CD4-positive, alpha-beta memory T cell (primary cell): ENCODE results near the gene ZNF135. TPM values are rescaled to one million over a fixed set of nuclear protein-coding genes. Genes with fewer than 3 reads are reported as not detected.

Experiments used
- CTCF ChIA-PET: fragments of 350-600 bp; sonication (Branson Sonifier 250); formaldehyde crosslinking; loops from one replicate; lab custom pipeline; 2021; ENCODE audit warnings: inconsistent platforms; ENCODE audit not compliant: partially characterized antibody; lab: Charles Lee
- POLR2A ChIA-PET: fragments of 350-600 bp; sonication (Branson Sonifier 250); formaldehyde crosslinking; loops from one replicate; lab custom pipeline; 2021; ENCODE audit not compliant: partially characterized antibody; lab: Charles Lee
- DNase-seq, 5 donors: peaks; one replicate each; pipeline versions ENCODE4 v3.0.0 to v3.0.0-alpha.2; 2020 to 2022; ENCODE audit warnings: mixed read lengths in 1 of 5
- H3K27ac ChIP-seq: one replicate; pipeline ENCODE4 v1.7.0; 2013; ENCODE audit warnings: low read depth, low read length
- H3K27me3 ChIP-seq: 2 replicates; pipeline ENCODE4 v1.7.0; 2013; ENCODE audit warnings: mild to moderate bottlenecking, low read length, moderate library complexity; ENCODE audit not compliant: insufficient read depth
- H3K36me3 ChIP-seq: 2 replicates; pipeline ENCODE4 v1.7.0; 2013; ENCODE audit warnings: mild to moderate bottlenecking, low read length, moderate library complexity; ENCODE audit not compliant: insufficient read depth
- H3K4me1 ChIP-seq: 2 replicates; pipeline ENCODE4 v1.7.0; 2013; ENCODE audit warnings: mild to moderate bottlenecking, low read length, moderate library complexity; ENCODE audit not compliant: insufficient read depth
- H3K4me3 ChIP-seq, 2 donors: one replicate each; pipeline ENCODE4 v1.7.0; 2013; ENCODE audit warnings: low read length in 2 of 2, mild to moderate bottlenecking in 1 of 2
- H3K9me3 ChIP-seq, 2 donors: one replicate each; pipeline ENCODE4 v1.7.0; 2013; ENCODE audit warnings: low read length in 2 of 2, control low read depth in 1 of 2; ENCODE audit not compliant: control insufficient read depth in 1 of 2
- H3K27ac Mint-ChIP-seq, 7 donors: one replicate each; pipeline ENCODE4 v1.8.0; 2020 to 2021; ENCODE audit warnings: mixed read lengths in 7 of 7, mild to moderate bottlenecking in 6 of 7, inconsistent platforms in 3 of 7, moderate library complexity in 3 of 7
- H3K27me3 Mint-ChIP-seq, 2 donors: one replicate each; pipeline ENCODE4 v1.8.0; 2020 to 2021; ENCODE audit warnings: mixed read lengths in 2 of 2
- H3K36me3 Mint-ChIP-seq, 2 donors: one replicate each; pipeline ENCODE4 v1.8.0; 2020 to 2021; ENCODE audit warnings: mixed read lengths in 2 of 2, inconsistent platforms in 1 of 2, mild to moderate bottlenecking in 1 of 2
- H3K4me1 Mint-ChIP-seq, 4 donors: one replicate each; pipeline ENCODE4 v1.8.0; 2020 to 2021; ENCODE audit warnings: mixed read lengths in 4 of 4, mild to moderate bottlenecking in 1 of 4
- H3K4me3 Mint-ChIP-seq, 8 donors: one replicate each; pipeline ENCODE4 v1.8.0; 2020 to 2021; ENCODE audit warnings: mixed read lengths in 8 of 8, mild to moderate bottlenecking in 7 of 8, moderate library complexity in 6 of 8, inconsistent platforms in 3 of 8
- H3K9me3 Mint-ChIP-seq, 8 donors: one replicate each; pipeline ENCODE4 v1.8.0; 2020 to 2021; ENCODE audit warnings: mixed read lengths in 8 of 8, mild to moderate bottlenecking in 5 of 8, inconsistent platforms in 3 of 8, moderate library complexity in 1 of 8
- intact Hi-C: fragments of 100-400 bp; cut with micrococcal nuclease; formaldehyde crosslinking; loops from one replicate; pipeline ENCODE4 v1.15.1; 2023
- polyA plus RNA-seq, 2 donors: library from polyadenylated mRNA; unstranded; fragments of 300-500 nt; fragmentation: Illumina TruSeq; gene quantifications; one replicate each; pipeline ENCODE4 v1.2.3, GENCODE V29; 2021
- total RNA-seq, 2 experiments: library from RNA; stranded (reverse); gene quantifications; one replicate each; pipeline ENCODE4 v1.2.3, GENCODE V29; 2021

The ZNF135 gene
- total and polyA plus RNA-seq, 4 experiments from 2014 or later: 0.41 to 2.0 (median 0.45) TPM

DNA sequence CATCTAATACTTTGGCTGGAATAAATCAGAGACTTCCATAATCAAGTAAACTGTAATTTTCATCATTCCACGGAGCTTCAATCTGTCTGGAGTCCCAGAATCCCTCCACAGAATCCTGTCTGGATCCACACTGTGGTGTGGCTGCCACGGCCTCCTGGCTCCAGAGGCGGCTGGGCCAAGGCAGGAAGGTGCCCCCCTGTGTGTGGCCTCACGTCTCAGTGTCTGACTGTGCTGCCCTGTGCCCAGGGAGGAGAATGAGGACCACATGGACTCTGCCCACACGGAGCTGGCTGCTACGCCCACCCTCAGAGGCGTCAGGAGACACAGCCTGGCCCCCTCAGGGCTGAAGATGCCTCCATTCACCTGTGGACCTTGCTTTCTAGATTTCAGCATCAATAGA is 12.2 kb upstream of the ZNF135 start:
- H3K27me3 ChIP-seq: no peaks in the 10 kb centered on the region
- Mint-ChIP-seq H3K4me3 (no peak overlapping the region), H3K27me3 (no peaks in the 10 kb centered on the region), H3K27ac (no peak overlapping the region), H3K9me3 (peaks cover 2 to 83% (median 57%) of the 10 kb centered on the region in 8 donors), H3K36me3 (peaks cover 6 to 7% of the 10 kb centered on the region in 2 donors), H3K4me1 (no peaks in the 10 kb centered on the region)
- no peak overlapping the region for H3K4me3 ChIP-seq
- H3K4me1 ChIP-seq: no peaks in the 10 kb centered on the region
- H3K9me3 ChIP-seq: peaks cover 0 to 14% of the 10 kb centered on the region in 2 donors
- H3K36me3 ChIP-seq: no peaks in the 10 kb centered on the region
- CTCF ChIA-PET: interaction anchor here (0.6 kb wide), 1 partner anchor 730 kb away, joined by 3 read pairs; no protein-coding TSS in a partner anchor
- POLR2A ChIA-PET: no interaction called here
- intact Hi-C loops: no loop called here
- no peak overlapping the region for H3K27ac ChIP-seq
- DNase-seq: no peak

- Histone ChIP-seq H3K27me3 (no peaks in the 10 kb centered on the region), H3K27ac (no peak overlapping the region), H3K9me3 (peaks cover 0 to 19% of the 10 kb centered on the region in 2 donors), H3K4me1 (no peaks in the 10 kb centered on the region), H3K36me3 (no peaks in the 10 kb centered on the region), H3K4me3 (no peak overlapping the region)
- Mint-ChIP-seq H3K4me1 (no peaks in the 10 kb centered on the region), H3K27ac (no peak overlapping the region), H3K9me3 (peaks cover 2 to 82% (median 57%) of the 10 kb centered on the region in 8 donors), H3K27me3 (no peaks in the 10 kb centered on the region), H3K36me3 (peaks cover 4 to 7% of the 10 kb centered on the region in 2 donors), H3K4me3 (no peak overlapping the region)
- intact Hi-C loops: no loop called here
- CTCF ChIA-PET: no interaction called here
- no peak for DNase-seq
- POLR2A ChIA-PET: no interaction called here
Observed at GRCh38 chr19:58047672-58048071, 11.4 kb upstream of the ZNF135 start.

GRCh38 chr19:58052256-58052655 is 6.8 kb upstream of the ZNF135 start:
- Histone ChIP-seq H3K4me3 (no peak overlapping the region), H3K9me3 (peaks cover 0 to 24% of the 10 kb centered on the region in 2 donors), H3K36me3 (no peaks in the 10 kb centered on the region), H3K4me1 (no peaks in the 10 kb centered on the region), H3K27me3 (no peaks in the 10 kb centered on the region), H3K27ac (no peak overlapping the region)
- peaks cover 15 to 19% of the 10 kb centered on the region in 2 donors for H3K36me3 Mint-ChIP-seq
- H3K4me3 Mint-ChIP-seq: no peak overlapping the region
- H3K27ac Mint-ChIP-seq: no peak overlapping the region
- peaks cover 0 to 7% (median 2%) of the 10 kb centered on the region in 4 donors for H3K4me1 Mint-ChIP-seq
- no peak for DNase-seq
- peaks cover 2 to 73% (median 59%) of the 10 kb centered on the region in 8 donors for H3K9me3 Mint-ChIP-seq
- ChIA-PET CTCF (no interaction called here), POLR2A (no interaction called here)
- intact Hi-C loops: no loop called here
- peaks cover 6 to 8% of the 10 kb centered on the region in 2 donors for H3K27me3 Mint-ChIP-seq

GRCh38 chr19:58053480-58054156 is 5.5 kb upstream of the ZNF135 start:
- H3K4me1 ChIP-seq: peaks cover under 1% of the 10 kb centered on the region
- intact Hi-C loops: no loop called here
- Mint-ChIP-seq H3K4me3 (no peak overlapping the region), H3K36me3 (peaks cover 20 to 24% of the 10 kb centered on the region in 2 donors), H3K27ac (no peak overlapping the region), H3K9me3 (peaks cover 2 to 79% (median 61%) of the 10 kb centered on the region in 8 donors), H3K4me1 (peaks cover 0 to 10% (median 2%) of the 10 kb centered on the region in 4 donors), H3K27me3 (peaks cover 8 to 13% of the 10 kb centered on the region in 2 donors)
- H3K27me3 ChIP-seq: no peaks in the 10 kb centered on the region
- H3K27ac ChIP-seq: no peak overlapping the region
- ChIA-PET POLR2A (no interaction called here), CTCF (no interaction called here)
- DNase-seq: no peak
- H3K4me3 ChIP-seq: no peak overlapping the region
- H3K9me3 ChIP-seq: peaks cover 0 to 30% of the 10 kb centered on the region in 2 donors
- H3K36me3 ChIP-seq: no peaks in the 10 kb centered on the region

- ChIA-PET POLR2A (no interaction called here), CTCF (interaction anchor here (0.6 kb wide), 1 partner anchor 23 kb away, joined by 3 read pairs; no protein-coding TSS in a partner anchor)
- Histone ChIP-seq H3K27me3 (no peaks in the 10 kb centered on the region), H3K4me3 (no peak overlapping the region), H3K36me3 (no peaks in the 10 kb centered on the region), H3K9me3 (peaks cover 0 to 21% of the 10 kb centered on the region in 2 donors), H3K4me1 (peaks cover 3% of the 10 kb centered on the region), H3K27ac (no peak overlapping the region)
- intact Hi-C loops: no loop called here
- Mint-ChIP-seq H3K9me3 (peaks cover 2 to 75% (median 60%) of the 10 kb centered on the region in 8 donors), H3K27me3 (peaks cover 12 to 16% of the 10 kb centered on the region in 2 donors), H3K27ac (no peak overlapping the region), H3K4me3 (peak overlapping the region in 3 of 8 donors; percentile 18 to 34 (median 31)), H3K4me1 (peaks cover 0 to 14% (median 4%) of the 10 kb centered on the region in 4 donors), H3K36me3 (peaks cover 18 to 27% of the 10 kb centered on the region in 2 donors)
- no peak for DNase-seq
Observed at GRCh38 chr19:58054901-58055874, 3.9 kb upstream of the ZNF135 start.

GRCh38 chr19:58056261-58056660 is 2.8 kb upstream of the ZNF135 start:
- H3K4me1 ChIP-seq: peaks cover 3% of the 10 kb centered on the region
- no peak overlapping the region for H3K27ac ChIP-seq
- no peak for DNase-seq
- Mint-ChIP-seq H3K27me3 (peaks cover 12 to 18% of the 10 kb centered on the region in 2 donors), H3K27ac (peak overlapping the region in 1 of 7 donors; percentile 17), H3K4me1 (peaks cover 0 to 14% (median 4%) of the 10 kb centered on the region in 4 donors), H3K36me3 (peaks cover 21 to 27% of the 10 kb centered on the region in 2 donors), H3K9me3 (peaks cover 2 to 76% (median 61%) of the 10 kb centered on the region in 8 donors), H3K4me3 (no peak overlapping the region)
- CTCF ChIA-PET: no interaction called here
- no peaks in the 10 kb centered on the region for H3K27me3 ChIP-seq
- H3K9me3 ChIP-seq: peaks cover 0 to 21% of the 10 kb centered on the region in 2 donors
- H3K4me3 ChIP-seq: no peak overlapping the region
- no peaks in the 10 kb centered on the region for H3K36me3 ChIP-seq
- intact Hi-C loops: no loop called here
- POLR2A ChIA-PET: no interaction called here

GRCh38 chr19:58056861-58057260 is 2.2 kb upstream of the ZNF135 start:
- Mint-ChIP-seq H3K9me3 (peaks cover 2 to 77% (median 61%) of the 10 kb centered on the region in 8 donors), H3K27me3 (peaks cover 12 to 19% of the 10 kb centered on the region in 2 donors), H3K4me1 (peaks cover 0 to 14% (median 4%) of the 10 kb centered on the region in 4 donors), H3K4me3 (no peak overlapping the region), H3K36me3 (peaks cover 23 to 27% of the 10 kb centered on the region in 2 donors), H3K27ac (no peak overlapping the region)
- POLR2A ChIA-PET: no interaction called here
- intact Hi-C loops: no loop called here
- no peaks in the 10 kb centered on the region for H3K36me3 ChIP-seq
- peaks cover 0 to 17% of the 10 kb centered on the region in 2 donors for H3K9me3 ChIP-seq
- no peaks in the 10 kb centered on the region for H3K27me3 ChIP-seq
- DNase-seq: no peak
- no peak overlapping the region for H3K27ac ChIP-seq
- H3K4me1 ChIP-seq: peaks cover 3% of the 10 kb centered on the region
- CTCF ChIA-PET: no interaction called here
- H3K4me3 ChIP-seq: no peak overlapping the region
